Peyer's patch (tissue), 4 donors: Measurements from ENCODE around the gene ANKDD1A.

ENCODE experiments used
- POLR2A ChIP-seq, 2 donors: fragments of 450-650 bp; IDR thresholded peaks; one replicate each; pipeline ENCODE4 v1.5.1; 2017; ENCODE audit warnings: antibody characterized with exemption in 2 of 2, mild to moderate bottlenecking in 2 of 2, moderate library complexity in 2 of 2
- TF ChIP-seq, protein P1 (sequence below), 6 experiments: fragments of 450-650 bp in 4 of 6; fragments of 200-600 bp in 2 of 6; sonication (generic) in 1 of 6; IDR thresholded peaks; one replicate each; pipeline ENCODE4 v1.5.1; 2017 to 2019; ENCODE audit warnings: antibody characterized with exemption in 6 of 6, mild to moderate bottlenecking in 3 of 6, moderate library complexity in 1 of 6

DNA sequence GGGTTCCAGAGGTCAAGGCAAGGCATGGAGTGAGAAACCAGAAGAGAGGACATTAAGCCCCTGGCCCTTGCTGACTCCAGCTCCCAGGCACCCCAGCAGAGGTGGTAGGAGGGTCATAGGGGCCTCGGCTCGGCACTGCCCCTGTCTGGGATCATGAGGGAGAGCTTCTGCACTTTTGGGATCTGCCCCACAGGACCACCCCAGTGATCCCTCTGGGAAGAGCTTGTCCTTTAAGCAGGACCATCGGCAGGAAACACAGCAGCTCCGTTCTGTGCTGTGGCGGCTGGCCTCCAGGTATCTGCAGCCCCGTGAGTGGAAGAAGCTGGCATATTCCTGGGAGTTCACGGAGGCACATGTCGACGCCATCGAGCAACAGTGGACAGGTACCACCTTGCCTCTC is 35.5 kb downstream of the ANKDD1A start:
- TF ChIP-seq, protein P1, sequence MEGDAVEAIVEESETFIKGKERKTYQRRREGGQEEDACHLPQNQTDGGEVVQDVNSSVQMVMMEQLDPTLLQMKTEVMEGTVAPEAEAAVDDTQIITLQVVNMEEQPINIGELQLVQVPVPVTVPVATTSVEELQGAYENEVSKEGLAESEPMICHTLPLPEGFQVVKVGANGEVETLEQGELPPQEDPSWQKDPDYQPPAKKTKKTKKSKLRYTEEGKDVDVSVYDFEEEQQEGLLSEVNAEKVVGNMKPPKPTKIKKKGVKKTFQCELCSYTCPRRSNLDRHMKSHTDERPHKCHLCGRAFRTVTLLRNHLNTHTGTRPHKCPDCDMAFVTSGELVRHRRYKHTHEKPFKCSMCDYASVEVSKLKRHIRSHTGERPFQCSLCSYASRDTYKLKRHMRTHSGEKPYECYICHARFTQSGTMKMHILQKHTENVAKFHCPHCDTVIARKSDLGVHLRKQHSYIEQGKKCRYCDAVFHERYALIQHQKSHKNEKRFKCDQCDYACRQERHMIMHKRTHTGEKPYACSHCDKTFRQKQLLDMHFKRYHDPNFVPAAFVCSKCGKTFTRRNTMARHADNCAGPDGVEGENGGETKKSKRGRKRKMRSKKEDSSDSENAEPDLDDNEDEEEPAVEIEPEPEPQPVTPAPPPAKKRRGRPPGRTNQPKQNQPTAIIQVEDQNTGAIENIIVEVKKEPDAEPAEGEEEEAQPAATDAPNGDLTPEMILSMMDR (IDR thresholded peaks at IDR 0.05): no peak
- no peak for TF ChIP-seq POLR2A (IDR thresholded peaks at IDR 0.05)
